Hepatocyte (in vitro differentiated cells): ENCODE results near the gene ITPR1. TPM values are rescaled to one million over a fixed set of nuclear protein-coding genes. Genes with fewer than 3 reads are reported as not detected.

Experiments used
- DNase-seq: peaks from one replicate; pipeline ENCODE4 v3.0.0-alpha.2; 2016; ENCODE audit warnings: low spot score
- H2AFZ ChIP-seq: fragments of 200-600 bp; sonication (generic); 2 replicates; pipeline ENCODE4 v1.6.0; 2016; ENCODE audit warnings: antibody characterized with exemption, mild to moderate bottlenecking
- H3K27ac ChIP-seq: fragments of 200-600 bp; sonication (generic); 2 replicates; pipeline ENCODE4 v1.5.1; 2016; ENCODE audit warnings: mild to moderate bottlenecking
- H3K27me3 ChIP-seq: fragments of 200-600 bp; sonication (generic); 2 replicates; pipeline ENCODE4 v1.6.1; 2016
- H3K36me3 ChIP-seq: fragments of 200-600 bp; sonication (generic); replicated peaks from 2 replicates; pipeline ENCODE4 v1.5.1; 2016; ENCODE audit warnings: low read depth; ENCODE audit not compliant: insufficient read depth
- H3K4me1 ChIP-seq: fragments of 200-600 bp; sonication (generic); 2 replicates; pipeline ENCODE4 v1.5.1; 2016; ENCODE audit warnings: mild to moderate bottlenecking, moderate library complexity; ENCODE audit not compliant: insufficient read depth
- H3K4me2 ChIP-seq: fragments of 200-600 bp; sonication (generic); 2 replicates; pipeline ENCODE4 v1.6.0; 2016
- H3K4me3 ChIP-seq: fragments of 200-600 bp; sonication (generic); 2 replicates; pipeline ENCODE4 v1.5.1; 2016; ENCODE audit warnings: mild to moderate bottlenecking
- H3K79me2 ChIP-seq: fragments of 200-600 bp; sonication (generic); 2 replicates; pipeline ENCODE4 v1.6.0; 2017; ENCODE audit warnings: mild to moderate bottlenecking
- H3K9me2 ChIP-seq: fragments of 200-600 bp; sonication (generic); replicated peaks from 2 replicates; pipeline ENCODE4 v1.6.0; 2017; ENCODE audit warnings: mild to moderate bottlenecking; ENCODE audit not compliant: insufficient read depth
- H3K9me3 ChIP-seq: fragments of 200-600 bp; sonication (generic); 2 replicates; pipeline ENCODE4 v1.5.1; 2016; ENCODE audit warnings: low read depth, mild to moderate bottlenecking
- H4K20me1 ChIP-seq: fragments of 200-600 bp; sonication (generic); 2 replicates; pipeline ENCODE4 v1.6.0; 2016; ENCODE audit warnings: mild to moderate bottlenecking; ENCODE audit not compliant: insufficient read depth, poor library complexity, severe bottlenecking
- CTCF ChIP-seq: fragments of 200-600 bp; sonication (generic); IDR thresholded peaks from 2 replicates; pipeline ENCODE4 v1.5.1; 2016; ENCODE audit warnings: antibody characterized with exemption, mild to moderate bottlenecking; ENCODE audit not compliant: poor library complexity
- EZH2 ChIP-seq: fragments of 200-600 bp; sonication (generic); IDR thresholded peaks from 2 replicates; pipeline ENCODE4 v1.6.1; 2016; ENCODE audit warnings: antibody characterized with exemption, mild to moderate bottlenecking, borderline replicate concordance
- EZH2phosphoT487 ChIP-seq: fragments of 200-600 bp; sonication (generic); IDR thresholded peaks from one replicate; pipeline ENCODE4 v1.6.1; 2018; ENCODE audit warnings: antibody characterized with exemption, mild to moderate bottlenecking, low read depth, moderate library complexity; ENCODE audit not compliant: unreplicated experiment, severe bottlenecking
- WGBS: methylation state at CpG from one replicate; pipeline ENCODE4 v1.1.6; 2016; ENCODE audit warnings: low lambda C conversion rate; ENCODE audit errors: missing lambda C conversion rate; 5-methylcytosine and 5-hydroxymethylcytosine counted together
- polyA plus RNA-seq: library from polyadenylated mRNA; unstranded; fragments of >200 nt; fragmentation: Nextera tagmentation; extraction: Ambion mirVana; gene quantifications from 2 replicates; pipeline ENCODE4 v1.2.1, GENCODE V29; 2016
- total RNA-seq: library from RNA; depleted of rRNA; stranded (reverse); fragments of >200 nt; gene quantifications from 2 replicates; pipeline ENCODE4 v1.2.3, GENCODE V29; 2014

The ITPR1 gene
- total and polyA plus RNA-seq, 2 experiments from 2014 or later = 46.8 to 90.8 TPM

GRCh38 chr3:4797201-4797705, 304.1 kb downstream of the ITPR1 start:
- Histone ChIP-seq H3K36me3 (no peaks in the 10 kb centered on the region), H4K20me1 (no peaks in the 10 kb centered on the region)
- TF ChIP-seq EZH2 (no peak), EZH2phosphoT487 (no peak), CTCF (no peak)

GRCh38 chr3:4799266-4800256, 306.4 kb downstream of the ITPR1 start:
- no peak overlapping the region for H3K27ac ChIP-seq
- TF ChIP-seq EZH2 (no peak), EZH2phosphoT487 (no peak), CTCF (no peak)
- no peak for DNase-seq
- H3K79me2 ChIP-seq = no peaks in the 10 kb centered on the region
- H3K36me3 ChIP-seq = no peaks in the 10 kb centered on the region
- H3K4me2 ChIP-seq = no peak overlapping the region
- WGBS = 89% methylated on average over 14 of the region's 14 CpGs
- no peaks in the 10 kb centered on the region for H3K27me3 ChIP-seq
- no peaks in the 10 kb centered on the region for H3K9me2 ChIP-seq
- H3K4me3 ChIP-seq = no peak overlapping the region
- H4K20me1 ChIP-seq = no peaks in the 10 kb centered on the region
- no peak overlapping the region for H2AFZ ChIP-seq
- no peaks in the 10 kb centered on the region for H3K9me3 ChIP-seq
- H3K4me1 ChIP-seq = no peaks in the 10 kb centered on the region

More at GRCh38 chr3:4797201-4797705, 304.1 kb downstream of the ITPR1 start:
- Histone ChIP-seq H3K9me3 (no peaks in the 10 kb centered on the region), H3K27ac (no peak overlapping the region), H3K27me3 (no peaks in the 10 kb centered on the region), H3K9me2 (no peaks in the 10 kb centered on the region), H3K4me2 (no peak overlapping the region), H3K4me3 (no peak overlapping the region), H2AFZ (no peak overlapping the region), H3K4me1 (no peaks in the 10 kb centered on the region), H3K79me2 (no peaks in the 10 kb centered on the region)
- 97% methylated on average over 4 of the region's 4 CpGs for WGBS
- DNase-seq = no peak

- no peak overlapping the region for H3K4me3 ChIP-seq
- no peaks in the 10 kb centered on the region for H3K4me1 ChIP-seq
- H4K20me1 ChIP-seq = no peaks in the 10 kb centered on the region
- no peaks in the 10 kb centered on the region for H3K79me2 ChIP-seq
- H2AFZ ChIP-seq = no peak overlapping the region
- H3K36me3 ChIP-seq = no peaks in the 10 kb centered on the region
- no peak overlapping the region for H3K4me2 ChIP-seq
- H3K27ac ChIP-seq = no peak overlapping the region
- no peak for DNase-seq
- 81% methylated on average over 4 of the region's 4 CpGs for WGBS
- TF ChIP-seq EZH2phosphoT487 (no peak), CTCF (no peak), EZH2 (no peak)
- H3K9me3 ChIP-seq = no peaks in the 10 kb centered on the region
- H3K27me3 ChIP-seq = no peaks in the 10 kb centered on the region
- no peaks in the 10 kb centered on the region for H3K9me2 ChIP-seq
These were observed 307.4 kb downstream of the ITPR1 start for GRCh38 chr3:4800595-4800994.
